Stimulated activated memory B cell treated with anti-CD40 and anti-IgM and Interleukin-4, amounts not matched to agents 10 μg/mL and 1 μg/mL and 100 μg/mL, for 72 hours (primary cell): ENCODE measurements around the gene SLC24A3.

Experiments used
- ATAC-seq: fragments of 150-1000 bp; cut with Tn5 transposase; 2 replicates; pipeline ENCODE4 v1.10.0; 2021
- H3K27ac Mint-ChIP-seq: one replicate; pipeline ENCODE4 v1.8.0; 2022; ENCODE audit warnings: mild to moderate bottlenecking, mixed read lengths
- H3K27me3 Mint-ChIP-seq: one replicate; pipeline ENCODE4 v1.8.0; 2022; ENCODE audit warnings: mixed read lengths
- H3K36me3 Mint-ChIP-seq: one replicate; pipeline ENCODE4 v1.8.0; 2022; ENCODE audit warnings: mixed read lengths
- H3K4me1 Mint-ChIP-seq: one replicate; pipeline ENCODE4 v1.8.0; 2022; ENCODE audit warnings: mixed read lengths
- H3K4me3 Mint-ChIP-seq: one replicate; pipeline ENCODE4 v1.8.0; 2022; ENCODE audit warnings: mild to moderate bottlenecking, moderate library complexity, mixed read lengths
- H3K9me3 Mint-ChIP-seq: one replicate; pipeline ENCODE4 v1.8.0; 2022; ENCODE audit warnings: mixed read lengths

Gene SLC24A3

DNA sequence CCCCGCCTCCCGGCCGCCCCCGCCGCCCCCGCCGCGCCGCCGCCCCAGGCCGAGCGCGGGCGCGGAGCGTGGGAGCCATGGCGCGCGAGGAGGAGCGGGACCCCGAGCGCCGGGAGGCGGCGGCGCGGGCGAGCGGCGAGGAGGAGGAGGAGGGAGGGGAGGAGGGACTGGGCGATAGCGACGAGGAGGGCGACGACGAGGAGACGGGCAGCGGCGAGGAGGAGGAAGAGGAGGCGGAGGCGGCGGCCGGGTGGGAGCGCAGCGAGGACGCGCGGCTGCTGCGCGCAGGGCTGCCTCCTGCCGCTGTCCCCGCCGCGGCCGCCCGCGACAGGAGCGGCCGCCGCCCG, at the start of gene SLC24A3:
Gene SLC24A3 (plus strand): TSS at position 174 of the 347 bp plus-strand sequence.
- H3K36me3 Mint-ChIP-seq: no peaks in the 10 kb centered on the region
- no peak within 1 kb of the TSS for H3K27ac Mint-ChIP-seq
- no peaks in the 10 kb centered on the region for H3K9me3 Mint-ChIP-seq
- ATAC-seq: no peak
- no peak within 1 kb of the TSS for H3K4me3 Mint-ChIP-seq
- peaks cover 6% of the 10 kb centered on the region for H3K4me1 Mint-ChIP-seq
- H3K27me3 Mint-ChIP-seq: peaks cover 76% of the 10 kb centered on the region

DNA sequence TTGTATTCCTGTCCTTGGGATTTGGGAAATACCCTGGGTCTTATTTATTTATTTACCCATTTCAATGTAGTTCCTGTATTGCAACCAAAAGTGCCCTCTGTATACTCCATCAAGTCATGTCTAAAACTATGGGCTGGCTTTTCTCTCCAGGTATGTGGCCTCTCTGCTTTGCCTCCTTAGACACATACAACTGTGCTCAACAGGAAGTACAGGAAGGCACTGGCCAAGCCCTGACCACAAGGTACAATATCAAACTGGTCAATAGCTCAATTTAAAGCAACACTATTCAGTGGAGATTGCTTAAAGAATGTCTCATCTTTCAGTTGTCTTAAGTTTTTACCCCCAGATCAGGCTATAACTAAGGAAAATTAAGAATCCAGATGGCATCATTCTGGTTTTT, 42.3 kb upstream of the SLC24A3 start:
- Mint-ChIP-seq H3K27ac (no peak overlapping the region), H3K27me3 (peaks cover 46% of the 10 kb centered on the region), H3K4me3 (no peak overlapping the region), H3K36me3 (no peaks in the 10 kb centered on the region), H3K4me1 (no peaks in the 10 kb centered on the region), H3K9me3 (peaks cover 10% of the 10 kb centered on the region)
- no peak for ATAC-seq

- H3K27me3 Mint-ChIP-seq: peaks cover 51% of the 10 kb centered on the region
Measured at GRCh38 chr20:19172637-19173036, 39.8 kb upstream of the SLC24A3 start.

GRCh38 chr20:19176470-19177052, 35.9 kb upstream of the SLC24A3 start:
- no peaks in the 10 kb centered on the region for H3K4me1 Mint-ChIP-seq

More at GRCh38 chr20:19172637-19173036, 39.8 kb upstream of the SLC24A3 start:
- H3K9me3 Mint-ChIP-seq: peaks cover 4% of the 10 kb centered on the region
- no peak overlapping the region for H3K27ac Mint-ChIP-seq
- no peaks in the 10 kb centered on the region for H3K4me1 Mint-ChIP-seq
- ATAC-seq: no peak
- no peaks in the 10 kb centered on the region for H3K36me3 Mint-ChIP-seq
- no peak overlapping the region for H3K4me3 Mint-ChIP-seq

GRCh38 chr20:19181552-19181951, 30.9 kb upstream of the SLC24A3 start:
- H3K27me3 Mint-ChIP-seq: peaks cover 2% of the 10 kb centered on the region
- no peak for ATAC-seq
- no peaks in the 10 kb centered on the region for H3K4me1 Mint-ChIP-seq
- no peak overlapping the region for H3K27ac Mint-ChIP-seq
- H3K9me3 Mint-ChIP-seq: peaks cover 12% of the 10 kb centered on the region
- no peaks in the 10 kb centered on the region for H3K36me3 Mint-ChIP-seq
- no peak overlapping the region for H3K4me3 Mint-ChIP-seq

More at GRCh38 chr20:19176470-19177052, 35.9 kb upstream of the SLC24A3 start:
- Mint-ChIP-seq H3K9me3 (no peaks in the 10 kb centered on the region), H3K36me3 (no peaks in the 10 kb centered on the region), H3K4me3 (no peak overlapping the region), H3K27ac (no peak overlapping the region), H3K27me3 (peaks cover 23% of the 10 kb centered on the region)
- no peak for ATAC-seq

DNA sequence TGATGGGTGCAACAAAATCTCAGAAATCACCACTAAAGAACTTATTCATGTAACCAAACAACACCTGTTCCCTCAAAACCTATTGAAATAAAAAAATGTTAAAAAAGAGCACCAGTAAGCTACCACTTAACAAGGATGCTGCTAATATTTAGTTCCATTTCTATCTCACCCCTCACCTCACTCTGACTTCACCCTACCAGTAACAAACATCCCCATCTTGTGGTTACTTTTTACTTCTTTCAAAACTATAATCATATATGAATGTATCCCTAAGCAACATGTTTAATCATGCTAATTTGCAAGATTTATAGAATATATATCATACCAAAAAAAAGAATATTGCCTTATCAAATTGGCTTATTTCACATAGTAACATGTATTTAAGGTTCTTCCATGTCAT, 27.4 kb upstream of the SLC24A3 start:
- Mint-ChIP-seq H3K9me3 (peaks cover 18% of the 10 kb centered on the region), H3K27ac (no peak overlapping the region), H3K4me3 (no peak overlapping the region), H3K27me3 (no peaks in the 10 kb centered on the region), H3K36me3 (no peaks in the 10 kb centered on the region), H3K4me1 (no peaks in the 10 kb centered on the region)
- ATAC-seq: no peak

DNA sequence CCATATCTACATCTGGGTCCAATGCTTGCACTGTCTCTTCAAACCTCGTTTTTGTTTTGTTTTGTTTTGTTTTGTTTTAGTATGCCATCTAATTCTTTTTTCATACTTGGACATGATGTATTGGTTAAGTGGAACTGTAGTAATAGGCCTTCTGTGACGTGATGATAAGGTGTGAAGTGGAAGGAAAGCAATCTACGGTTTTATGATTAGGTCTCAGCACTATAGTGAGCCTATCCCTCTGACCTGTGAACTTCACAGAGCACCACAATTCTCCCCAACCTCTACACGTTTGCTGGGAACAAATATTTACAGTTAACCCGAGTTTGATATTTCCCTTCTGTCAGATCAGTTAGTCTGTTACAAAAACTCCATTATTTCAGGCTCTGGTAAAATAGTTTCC, 19.1 kb upstream of the SLC24A3 start:
- Mint-ChIP-seq H3K9me3 (peaks cover 14% of the 10 kb centered on the region), H3K4me1 (no peaks in the 10 kb centered on the region), H3K36me3 (no peaks in the 10 kb centered on the region), H3K27me3 (no peaks in the 10 kb centered on the region), H3K27ac (no peak overlapping the region), H3K4me3 (no peak overlapping the region)
- ATAC-seq: peak; percentile 39

DNA sequence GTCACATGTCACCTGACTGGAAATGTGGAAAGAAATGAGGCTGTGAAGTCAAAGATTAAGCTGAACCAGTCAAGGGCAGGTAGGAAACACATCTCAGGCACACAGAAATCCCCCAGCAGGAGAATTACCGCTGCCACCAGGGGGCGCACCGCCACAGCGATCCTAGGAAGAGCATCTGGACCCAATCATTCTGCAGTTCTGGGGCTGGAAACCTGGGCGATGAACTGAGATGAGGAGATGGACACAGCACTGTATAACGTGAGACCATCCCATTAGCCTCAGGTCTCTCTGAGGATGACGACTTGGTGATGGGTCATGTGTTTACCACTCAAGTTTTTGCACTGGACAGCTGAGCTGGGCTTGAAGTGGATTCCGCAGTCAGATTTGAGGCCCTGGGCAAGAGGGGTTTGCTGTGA, 6.5 kb upstream of the SLC24A3 start:
- peak; percentile 36 for ATAC-seq
- peaks cover 52% of the 10 kb centered on the region for H3K27me3 Mint-ChIP-seq

GRCh38 chr20:19207541-19207940, 4.9 kb upstream of the SLC24A3 start:
- H3K4me1 Mint-ChIP-seq: no peaks in the 10 kb centered on the region
- no peak for ATAC-seq
- no peak overlapping the region for H3K27ac Mint-ChIP-seq
- peaks cover 58% of the 10 kb centered on the region for H3K27me3 Mint-ChIP-seq
- no peak overlapping the region for H3K4me3 Mint-ChIP-seq
- no peaks in the 10 kb centered on the region for H3K36me3 Mint-ChIP-seq
- H3K9me3 Mint-ChIP-seq: no peaks in the 10 kb centered on the region

More for the DNA sequence above, 6.5 kb upstream of the SLC24A3 start:
- Mint-ChIP-seq H3K4me3 (no peak overlapping the region), H3K4me1 (no peaks in the 10 kb centered on the region), H3K27ac (no peak overlapping the region), H3K36me3 (no peaks in the 10 kb centered on the region), H3K9me3 (no peaks in the 10 kb centered on the region)

GRCh38 chr20:19210391-19211155, 1.9 kb upstream of the SLC24A3 start:
- Mint-ChIP-seq H3K27ac (no peak overlapping the region), H3K9me3 (no peaks in the 10 kb centered on the region), H3K36me3 (no peaks in the 10 kb centered on the region), H3K4me1 (peaks cover 6% of the 10 kb centered on the region), H3K27me3 (peaks cover 63% of the 10 kb centered on the region), H3K4me3 (no peak overlapping the region)
- ATAC-seq: no peak

DNA sequence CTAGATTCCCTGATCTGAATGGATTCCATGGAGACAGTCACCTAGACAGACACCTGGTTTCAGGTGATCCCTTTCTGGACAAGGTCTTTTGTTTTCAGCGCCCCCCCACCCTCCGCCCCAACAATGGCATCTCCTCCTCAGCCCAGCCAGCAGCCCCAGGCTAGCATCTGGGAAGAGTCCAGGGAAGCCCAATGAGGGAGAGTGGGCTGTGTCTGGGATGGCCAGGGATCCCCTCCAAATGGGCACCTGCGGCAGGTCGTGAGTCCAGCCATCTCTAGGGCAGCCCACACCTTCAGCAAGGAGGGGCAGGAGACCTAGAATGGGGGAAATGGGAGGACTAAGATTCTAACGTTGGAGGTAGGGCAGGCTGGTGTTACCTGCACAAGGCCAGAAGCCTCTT, 1.2 kb upstream of the SLC24A3 start:
- H3K36me3 Mint-ChIP-seq: no peaks in the 10 kb centered on the region
- no peak overlapping the region for H3K4me3 Mint-ChIP-seq
- H3K9me3 Mint-ChIP-seq: no peaks in the 10 kb centered on the region
- no peak for ATAC-seq
- H3K27ac Mint-ChIP-seq: no peak overlapping the region
- H3K4me1 Mint-ChIP-seq: peaks cover 6% of the 10 kb centered on the region
- peaks cover 67% of the 10 kb centered on the region for H3K27me3 Mint-ChIP-seq

DNA sequence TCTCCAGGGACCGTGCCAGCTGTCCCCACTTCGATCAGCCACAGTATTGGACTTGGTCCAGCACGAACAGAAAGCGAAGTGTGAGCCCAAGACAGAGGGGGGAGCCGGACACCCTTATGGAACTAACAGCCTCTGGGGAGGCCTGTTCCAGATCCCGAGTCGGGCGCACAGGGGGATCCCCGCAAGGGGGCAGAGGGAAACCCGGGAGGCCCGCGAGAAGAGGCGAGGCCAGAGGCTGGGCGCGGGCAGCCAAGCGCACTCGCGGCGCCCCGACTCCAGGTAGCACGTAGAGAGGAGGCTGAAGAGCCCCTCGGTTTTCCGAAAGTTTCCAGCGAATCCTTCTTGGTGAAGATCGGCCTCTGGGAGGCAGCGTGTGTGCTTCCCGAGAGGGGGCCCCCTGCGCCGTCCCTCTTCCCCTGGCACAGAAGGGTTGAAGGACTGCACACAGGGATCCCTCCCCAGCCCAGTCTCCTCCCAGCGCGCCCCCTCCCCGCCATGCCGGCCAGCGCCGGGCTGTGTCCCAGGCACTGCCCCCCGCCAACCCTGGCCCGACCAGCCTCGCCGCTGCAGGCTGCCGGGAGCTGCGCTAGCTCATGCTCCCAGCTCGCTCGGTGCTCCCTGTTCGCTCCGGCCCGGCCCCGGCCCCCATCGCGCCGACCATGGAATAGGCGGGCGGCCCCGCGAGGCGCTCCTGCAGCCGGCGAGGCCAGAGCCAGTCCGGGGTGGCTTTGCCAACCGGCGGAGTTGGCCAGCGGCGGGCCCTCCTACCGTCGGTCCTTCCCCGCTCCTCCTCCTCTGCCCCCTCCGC, 577 bp upstream of the SLC24A3 start:
- no peaks in the 10 kb centered on the region for H3K36me3 Mint-ChIP-seq
- no peak for ATAC-seq
- H3K4me3 Mint-ChIP-seq: no peak overlapping the region
- H3K27ac Mint-ChIP-seq: no peak overlapping the region
- H3K4me1 Mint-ChIP-seq: peaks cover 6% of the 10 kb centered on the region
- H3K9me3 Mint-ChIP-seq: no peaks in the 10 kb centered on the region
- H3K27me3 Mint-ChIP-seq: peaks cover 70% of the 10 kb centered on the region

DNA sequence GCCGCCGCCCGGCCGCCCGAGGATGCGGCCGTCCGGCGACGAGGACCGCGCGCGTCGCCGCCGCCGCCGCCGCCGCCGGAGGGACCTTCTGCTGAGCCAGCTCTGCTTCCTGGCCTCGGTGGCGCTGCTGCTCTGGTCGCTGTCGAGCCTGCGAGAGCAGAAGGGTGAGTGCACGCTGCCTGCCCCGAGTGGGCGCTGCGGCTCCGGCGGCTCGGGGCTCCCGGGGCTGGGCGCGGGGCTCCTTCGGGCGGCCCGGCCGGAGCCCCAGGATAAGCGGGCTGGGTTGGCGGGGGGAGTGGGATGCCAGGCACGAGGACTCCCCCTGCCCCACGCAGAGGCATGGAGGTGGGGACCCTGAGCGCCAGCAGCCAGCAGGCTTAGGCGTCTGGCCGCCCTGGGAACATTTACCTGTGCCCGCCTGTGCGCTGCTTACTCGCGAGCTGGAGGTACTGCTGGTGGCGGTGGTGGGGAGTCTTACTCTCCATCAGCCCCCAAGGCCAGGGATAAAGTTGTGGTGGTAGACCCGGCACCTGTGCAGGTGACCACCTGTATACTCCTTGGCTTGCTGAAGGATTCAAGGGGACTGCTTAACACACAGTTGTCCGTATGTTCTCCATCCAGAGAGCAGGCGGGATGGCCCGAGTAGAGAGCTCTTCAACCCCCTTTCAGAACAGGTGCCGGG, 520 bp downstream of the SLC24A3 start:
- ATAC-seq: peak; percentile 37
- Mint-ChIP-seq H3K4me1 (peaks cover 6% of the 10 kb centered on the region), H3K36me3 (no peaks in the 10 kb centered on the region), H3K27me3 (peaks cover 76% of the 10 kb centered on the region), H3K9me3 (no peaks in the 10 kb centered on the region), H3K4me3 (no peak overlapping the region), H3K27ac (no peak overlapping the region)

DNA sequence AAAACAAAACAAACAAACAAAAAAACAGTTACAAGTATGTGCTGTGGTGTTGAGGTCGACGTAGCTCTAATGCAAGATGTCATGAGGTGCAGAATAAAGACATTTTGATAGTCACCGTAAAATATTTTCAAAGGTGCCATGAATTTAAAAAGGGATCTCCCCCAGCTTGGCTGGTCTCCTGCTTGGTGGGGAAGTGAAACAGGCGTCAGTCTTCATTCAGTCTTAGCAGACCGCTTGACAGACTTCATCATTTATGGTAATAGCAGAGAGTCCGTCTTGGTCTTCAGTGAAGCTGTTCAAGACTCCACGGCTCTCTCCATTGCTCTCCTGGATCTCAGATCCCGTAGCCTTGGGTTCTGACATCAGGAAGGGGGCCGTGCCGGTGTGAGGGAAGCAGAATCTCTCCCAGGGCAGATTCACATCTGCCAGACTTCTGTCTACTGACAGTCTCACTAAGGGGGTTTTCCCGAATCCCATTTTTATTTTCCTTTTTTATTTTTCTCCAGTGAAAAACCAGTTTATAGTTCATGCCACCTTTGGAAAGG, 1.6 kb downstream of the SLC24A3 start:
- Mint-ChIP-seq H3K4me1 (peaks cover 6% of the 10 kb centered on the region), H3K9me3 (no peaks in the 10 kb centered on the region), H3K36me3 (no peaks in the 10 kb centered on the region), H3K4me3 (no peak overlapping the region), H3K27me3 (peaks cover 75% of the 10 kb centered on the region), H3K27ac (no peak overlapping the region)
- peak; percentile 50 for ATAC-seq

DNA sequence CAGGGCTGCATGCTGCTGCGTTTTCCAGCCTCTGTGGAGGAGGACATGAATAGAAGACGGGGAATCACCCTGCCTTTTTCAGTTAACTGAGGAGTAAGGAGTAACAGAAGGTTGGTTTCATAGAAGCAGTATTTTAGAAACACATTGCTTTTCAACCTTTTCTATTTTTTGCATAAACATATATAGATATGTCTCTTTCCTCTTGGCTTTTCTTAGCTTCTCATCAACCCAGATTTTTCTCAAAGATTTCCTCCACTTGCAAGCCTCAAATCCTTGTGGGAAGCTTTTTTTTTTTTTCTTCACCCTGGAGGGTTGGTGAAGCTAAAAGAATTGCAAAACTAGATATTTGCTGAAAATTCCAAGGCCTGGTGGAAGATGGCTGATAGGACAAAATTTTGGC, 6.0 kb downstream of the SLC24A3 start:
- no peaks in the 10 kb centered on the region for H3K9me3 Mint-ChIP-seq
- H3K36me3 Mint-ChIP-seq: no peaks in the 10 kb centered on the region
- H3K4me1 Mint-ChIP-seq: peaks cover 6% of the 10 kb centered on the region
- no peak overlapping the region for H3K4me3 Mint-ChIP-seq
- ATAC-seq: no peak
- H3K27me3 Mint-ChIP-seq: peaks cover 43% of the 10 kb centered on the region
- no peak overlapping the region for H3K27ac Mint-ChIP-seq
